GM12878 (cell line): ENCODE results near the gene AGBL2. TPM values are rescaled to one million over a fixed set of nuclear protein-coding genes. Genes with fewer than 3 reads are reported as not detected.

ENCODE experiments used
- ATAC-seq: fragments of 200-7000 bp; cut with Tn5 transposase; 3 replicates; pipeline ENCODE4 v1.9.1; 2020; ENCODE audit warnings: mild to moderate bottlenecking, moderate library complexity
- BruUV-seq: library from RNA; stranded (reverse); fragments of 400-500 nt; replicated peaks from 2 replicates; lab custom pipeline; 2021; lab: Mats Ljungman, UMichigan
- CTCF ChIA-PET: fragments of 300-600 bp; sonication (Branson Sonifier 250); formaldehyde crosslinking; extraction: SDS; loops from one replicate; lab custom pipeline; 2021; ENCODE audit warnings: inconsistent platforms; lab: Yijun Ruan, JAX
- POLR2A ChIA-PET: fragments of 350-600 bp; formaldehyde crosslinking; extraction: SDS; loops from one replicate; lab custom pipeline; 2021; ENCODE audit warnings: inconsistent platforms; lab: Charles Lee
- RAD21 ChIA-PET: fragments of 300-600 bp; sonication (Branson Sonifier 250); formaldehyde crosslinking; loops from one replicate; lab custom pipeline; 2023; ENCODE audit warnings: antibody characterized with exemption; ENCODE audit not compliant: unreplicated experiment; lab: Charles Lee
- SMC1A ChIA-PET: fragments of 300-600 bp; sonication (Branson Sonifier 250); formaldehyde crosslinking; loops from one replicate; lab custom pipeline; 2023; ENCODE audit not compliant: unreplicated experiment, uncharacterized antibody; lab: Charles Lee
- DNase-seq: peaks from one replicate; pipeline ENCODE4 v3.0.0-alpha.2; 2011; ENCODE audit warnings: low read depth, low spot score
- FAIRE-seq: peaks from 3 replicates; lab custom pipeline; 2011; peaks lifted over from hg19 to GRCh38; lab: Jason Lieb, UNC
- H2AFZ ChIP-seq: 2 replicates; pipeline ENCODE4 v1.6.0; 2011; ENCODE audit warnings: low read depth, low read length, control low read depth; ENCODE audit not compliant: control insufficient read depth
- H3K27ac ChIP-seq: 2 replicates; pipeline ENCODE4 v1.5.1; 2011; ENCODE audit warnings: control low read depth; ENCODE audit not compliant: control insufficient read depth, insufficient read depth
- H3K27me3 ChIP-seq, 2 experiments: replicated peaks in 1 of 2; 2 replicates each; pipeline versions ENCODE4 v1.6.0 to v1.6.1; 2011; ENCODE audit warnings: low read length in 1 of 2; ENCODE audit not compliant: control insufficient read depth in 2 of 2, insufficient read depth in 2 of 2
- H3K36me3 ChIP-seq, 2 experiments: 2 replicates each; pipeline ENCODE4 v1.5.1; 2011; ENCODE audit warnings: low read length in 1 of 2; ENCODE audit not compliant: control insufficient read depth in 2 of 2, insufficient read depth in 2 of 2
- H3K4me1 ChIP-seq: 2 replicates; pipeline ENCODE4 v1.6.1; 2011; ENCODE audit warnings: mild to moderate bottlenecking, low read length, moderate library complexity, mixed read lengths; ENCODE audit not compliant: control insufficient read depth, insufficient read depth
- H3K4me2 ChIP-seq: 2 replicates; pipeline ENCODE4 v1.6.0; 2011; ENCODE audit warnings: control low read depth; ENCODE audit not compliant: control insufficient read depth, insufficient read depth
- H3K4me3 ChIP-seq: fragments of 200-600 bp; sonication (generic); 2 replicates; pipeline ENCODE4 v1.5.1; 2016
- H3K79me2 ChIP-seq: 2 replicates; pipeline ENCODE4 v1.6.0; 2011; ENCODE audit warnings: low read length; ENCODE audit not compliant: control insufficient read depth, insufficient read depth
- H3K9ac ChIP-seq: 2 replicates; pipeline ENCODE4 v1.8.0; 2011; ENCODE audit warnings: low read length, control low read depth, mixed read lengths; ENCODE audit not compliant: control insufficient read depth, insufficient read depth
- H3K9me3 ChIP-seq: replicated peaks from 3 replicates; pipeline ENCODE4 v1.5.1; 2011; ENCODE audit warnings: mild to moderate bottlenecking, low read length; ENCODE audit not compliant: control insufficient read depth, insufficient read depth
- H4K20me1 ChIP-seq: 2 replicates; pipeline ENCODE4 v1.6.0; 2011; ENCODE audit not compliant: control insufficient read depth, insufficient read depth
- BCLAF1 ChIP-seq: fragments of 450-650 bp; IDR thresholded peaks from 2 replicates; pipeline ENCODE4 v1.6.1; 2017; ENCODE audit warnings: antibody characterized with exemption, mild to moderate bottlenecking, moderate library complexity
- CHD2 ChIP-seq: IDR thresholded peaks from 2 replicates; pipeline ENCODE4 v1.6.1; 2011; ENCODE audit warnings: low read depth, low read length, improper control_type of control experiment, borderline replicate concordance
- CREB1 ChIP-seq: IDR thresholded peaks from 2 replicates; pipeline ENCODE4 v1.6.1; 2012; ENCODE audit warnings: low read depth, mild to moderate bottlenecking, inconsistent platforms
- CTCF ChIP-seq, 3 experiments: IDR thresholded peaks in 2 of 3; conservative IDR thresholded peaks in 1 of 3; 2 replicates each; pipeline ENCODE4 v1.5.1; 2011; ENCODE audit warnings: low read depth in 3 of 3, low read length in 3 of 3, mild to moderate bottlenecking in 3 of 3, control low read depth in 2 of 3, moderate library complexity in 2 of 3, inconsistent platforms in 1 of 3, mixed read lengths in 1 of 3; ENCODE audit not compliant: control insufficient read depth in 2 of 3, insufficient read depth in 1 of 3; ENCODE audit errors: extremely low read depth in 1 of 3
- EED ChIP-seq: sonication (generic); IDR thresholded peaks from 2 replicates; pipeline ENCODE4 v1.6.1; 2016; ENCODE audit warnings: antibody characterized with exemption, low read depth
- FOS ChIP-seq: IDR thresholded peaks from 3 replicates; pipeline ENCODE4 v1.6.1; 2011; ENCODE audit warnings: borderline replicate concordance; ENCODE audit not compliant: insufficient read length; ENCODE audit errors: extremely low read depth
- PAX8 ChIP-seq: fragments of 450-650 bp; IDR thresholded peaks from 2 replicates; pipeline ENCODE4 v1.6.1; 2017; ENCODE audit warnings: mild to moderate bottlenecking, moderate library complexity
- REST ChIP-seq: IDR thresholded peaks from 2 replicates; pipeline ENCODE4 v1.6.1; 2012; ENCODE audit warnings: mild to moderate bottlenecking, low read depth, low read length
- SRF ChIP-seq, 2 experiments: IDR thresholded peaks; 2 replicates each; pipeline ENCODE4 v1.6.1; 2011; ENCODE audit warnings: low read depth in 2 of 2, low read length in 2 of 2, mild to moderate bottlenecking in 1 of 2, moderate library complexity in 1 of 2
- WGBS: methylation state at CpG from one replicate; pipeline ENCODE4 v1.1.6; 2016; ENCODE audit warnings: low lambda C conversion rate; ENCODE audit not compliant: insufficient replicate concordance, insufficient coverage; ENCODE audit errors: missing lambda C conversion rate; 5-methylcytosine and 5-hydroxymethylcytosine counted together
- in situ Hi-C: fragments of 300-500 bp; cut with MboI; formaldehyde crosslinking; loops from 9 replicates; pipeline ENCODE4 v1.14.3; 2018; ENCODE audit warnings: mixed read lengths
- intact Hi-C: fragments of 100-400 bp; cut with micrococcal nuclease; formaldehyde crosslinking; loops from one replicate; pipeline ENCODE4 v1.14.2; 2022; ENCODE audit not compliant: unreplicated experiment
- polyA plus RNA-seq, 11 experiments: library from polyadenylated mRNA; depleted of rRNA in 4 of 11; unstranded in 6 of 11; stranded (reverse) in 5 of 11; fragments of >200 nt; fragmentation: Nextera tagmentation in 4 of 11; fragmentation: Illumina TruSeq in 1 of 11; extraction: Ambion mirVana in 4 of 11; extraction: Trizol in 1 of 11; gene quantifications; 1 replicate in 1 of 11; 2 replicates in 10 of 11; pipeline versions ENCODE4 v1.2.1 to v1.2.3, GENCODE V29; 2011 to 2016; ENCODE audit warnings: inconsistent platforms in 2 of 11, missing spikeins in 2 of 11, low read depth in 1 of 11
- total RNA-seq, 4 experiments: library from RNA; depleted of rRNA in 3 of 4; stranded (reverse); fragments of >200 nt in 3 of 4; fragmentation: Illumina TruSeq in 1 of 4; extraction: Trizol in 1 of 4; gene quantifications; 2 replicates each; pipeline versions ENCODE4 v1.2.1 to v1.2.3, GENCODE V29; 2013 to 2021
- TF ChIP-seq, protein P1 (sequence below): IDR thresholded peaks from 2 replicates; pipeline ENCODE4 v1.6.1; 2012; ENCODE audit warnings: low read length, inconsistent platforms

AGBL2 gene
- total and polyA plus RNA-seq, 10 of the 15 experiments (the other 5 are each of a cell fraction or from before 2014, with no cell fraction given), result 0.93 to 12.2 (median 2.9) TPM

DNA sequence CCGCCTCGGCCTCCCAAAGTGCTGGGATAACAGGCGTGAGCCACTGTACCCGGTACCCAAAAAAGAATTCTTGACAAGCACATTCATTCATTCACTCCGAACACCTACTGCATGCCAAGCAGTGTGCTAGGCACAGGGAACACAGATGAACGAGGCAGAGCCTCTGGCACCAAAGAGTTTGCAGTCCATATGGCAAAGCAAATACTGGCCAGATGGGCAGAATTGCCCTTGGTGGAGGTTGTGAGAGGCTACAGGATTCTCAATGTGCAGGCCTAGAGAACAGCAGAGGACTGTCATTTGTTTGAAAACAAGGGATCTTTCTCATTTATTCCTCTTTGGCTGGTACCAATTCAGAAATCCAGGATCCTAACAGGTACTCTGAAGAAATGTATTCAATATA lies 45.3 kb downstream of the AGBL2 start:
- BruUV-seq, result no TSS peak
- no peak for DNase-seq
- in situ Hi-C loops, result no loop called here
- ChIA-PET CTCF (no interaction called here), SMC1A (no interaction called here), RAD21 (no interaction called here), POLR2A (no interaction called here)
- Histone ChIP-seq H3K36me3 (no peaks in the 10 kb centered on the region), H3K9ac (no peak overlapping the region), H3K9me3 (no peaks in the 10 kb centered on the region), H3K4me1 (no peaks in the 10 kb centered on the region), H3K27me3 (no peaks in the 10 kb centered on the region), H3K79me2 (no peaks in the 10 kb centered on the region), H3K4me3 (no peak overlapping the region), H3K27ac (no peak overlapping the region), H4K20me1 (no peaks in the 10 kb centered on the region), H2AFZ (no peak overlapping the region), H3K4me2 (no peak overlapping the region)
- intact Hi-C loops, result no loop called here
- ATAC-seq, result no peak
- TF ChIP-seq CREB1 (no peak), FOS (no peak), CHD2 (no peak), CTCF (IDR thresholded peaks at IDR 0.05 in 2 of 3, conservative IDR thresholded peaks at IDR 0.05 in 1 of 3; ENCODE audit: control insufficient read depth in 2 of 3, extremely low read depth in 1 of 3, insufficient read depth in 1 of 3, low read depth in 3 of 3, low read length in 3 of 3) (no peak), REST (no peak), BCLAF1 (no peak), PAX8 (no peak), EED (no peak), SRF (IDR thresholded peaks at IDR 0.05; ENCODE audit: low read depth in 2 of 2, low read length in 2 of 2) (no peak)
- TF ChIP-seq, protein P1, sequence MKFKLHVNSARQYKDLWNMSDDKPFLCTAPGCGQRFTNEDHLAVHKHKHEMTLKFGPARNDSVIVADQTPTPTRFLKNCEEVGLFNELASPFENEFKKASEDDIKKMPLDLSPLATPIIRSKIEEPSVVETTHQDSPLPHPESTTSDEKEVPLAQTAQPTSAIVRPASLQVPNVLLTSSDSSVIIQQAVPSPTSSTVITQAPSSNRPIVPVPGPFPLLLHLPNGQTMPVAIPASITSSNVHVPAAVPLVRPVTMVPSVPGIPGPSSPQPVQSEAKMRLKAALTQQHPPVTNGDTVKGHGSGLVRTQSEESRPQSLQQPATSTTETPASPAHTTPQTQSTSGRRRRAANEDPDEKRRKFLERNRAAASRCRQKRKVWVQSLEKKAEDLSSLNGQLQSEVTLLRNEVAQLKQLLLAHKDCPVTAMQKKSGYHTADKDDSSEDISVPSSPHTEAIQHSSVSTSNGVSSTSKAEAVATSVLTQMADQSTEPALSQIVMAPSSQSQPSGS, result no peak
- WGBS, result 75% methylated on average over 6 of the region's 6 CpGs
- no peak for FAIRE-seq
